Naive thymus-derived CD8-positive, alpha-beta T cell (primary cell): ENCODE results near the gene AGAP1. TPM values are rescaled to one million over a fixed set of nuclear protein-coding genes. Genes with fewer than 3 reads are reported as not detected.

ENCODE experiments used
- ATAC-seq, 2 donors: fragments of 150-1000 bp; cut with Tn5 transposase in 1 of 2; sonication (Bioruptor Pico), chemical (Tn5 transposase) in 1 of 2; 1 replicate in 1 of 2; 2 replicates in 1 of 2; pipeline ENCODE4 v1.10.0; 2021; ENCODE audit warnings: mild to moderate bottlenecking in 2 of 2, moderate library complexity in 2 of 2
- POLR2A ChIA-PET: fragments of 350-600 bp; sonication (Branson Sonifier 250); formaldehyde crosslinking; loops from one replicate; lab custom pipeline; 2021; ENCODE audit warnings: antibody characterized with exemption; lab: Charles Lee
- DNase-seq, 10 donors: peaks; one replicate each; pipeline versions ENCODE4 v3.0.0 to v3.0.0-alpha.2; 2020 to 2022
- H3K27ac Mint-ChIP-seq, 10 donors: one replicate each; pipeline ENCODE4 v1.8.0; 2020 to 2022; ENCODE audit warnings: mild to moderate bottlenecking in 10 of 10, mixed read lengths in 10 of 10, moderate library complexity in 4 of 10, inconsistent platforms in 1 of 10
- H3K27me3 Mint-ChIP-seq, 5 donors: one replicate each; pipeline ENCODE4 v1.8.0; 2021 to 2022; ENCODE audit warnings: mixed read lengths in 5 of 5
- H3K36me3 Mint-ChIP-seq, 3 donors: one replicate each; pipeline ENCODE4 v1.8.0; 2020 to 2022; ENCODE audit warnings: mixed read lengths in 3 of 3, mild to moderate bottlenecking in 2 of 3, inconsistent platforms in 1 of 3
- H3K4me1 Mint-ChIP-seq, 4 donors: one replicate each; pipeline ENCODE4 v1.8.0; 2021 to 2022; ENCODE audit warnings: mixed read lengths in 4 of 4
- H3K4me3 Mint-ChIP-seq, 10 donors: one replicate each; pipeline ENCODE4 v1.8.0; 2020 to 2022; ENCODE audit warnings: mild to moderate bottlenecking in 10 of 10, mixed read lengths in 10 of 10, moderate library complexity in 6 of 10, inconsistent platforms in 1 of 10
- H3K9me3 Mint-ChIP-seq, 9 donors: one replicate each; pipeline ENCODE4 v1.8.0; 2020 to 2022; ENCODE audit warnings: mixed read lengths in 9 of 9, mild to moderate bottlenecking in 3 of 9, inconsistent platforms in 1 of 9, moderate library complexity in 1 of 9
- polyA plus RNA-seq, 3 donors: library from polyadenylated mRNA; unstranded; fragments of 300-500 nt; fragmentation: Illumina TruSeq; gene quantifications; one replicate each; pipeline ENCODE4 v1.2.3, GENCODE V29; 2021
- total RNA-seq, 8 experiments: library from RNA in 2 of 8; stranded (reverse) in 2 of 8; gene quantifications; one replicate each; pipeline ENCODE4 v1.2.3 and lab custom pipeline; 2021 to 2026

The AGAP1 gene
- total and polyA plus RNA-seq, 5 experiments from 2014 or later, result 0.03 to 0.52 (median 0.29) TPM; not detected in 1

GRCh38 chr2:235918876-235919275 is 425.0 kb downstream of the AGAP1 start:
- Mint-ChIP-seq H3K36me3 (peaks cover 0 to 7% (median 0%) of the 10 kb centered on the region in 3 donors), H3K4me3 (no peak overlapping the region), H3K4me1 (no peaks in the 10 kb centered on the region), H3K9me3 (peaks cover 0 to 20% (median 8%) of the 10 kb centered on the region in 9 donors), H3K27ac (no peak overlapping the region), H3K27me3 (peaks cover 0 to 13% (median 8%) of the 10 kb centered on the region in 5 donors)
- DNase-seq (no peak), ATAC-seq (no peak)
- POLR2A ChIA-PET, result no interaction called here

GRCh38 chr2:235920216-235920865 is 426.5 kb downstream of the AGAP1 start:
- Mint-ChIP-seq H3K27ac (no peak overlapping the region), H3K36me3 (peaks cover 0 to 7% (median 0%) of the 10 kb centered on the region in 3 donors)

GRCh38 chr2:235921508-235922191 is 427.8 kb downstream of the AGAP1 start:
- no peaks in the 10 kb centered on the region for H3K36me3 Mint-ChIP-seq
- H3K9me3 Mint-ChIP-seq, result peaks cover 0 to 7% (median 0%) of the 10 kb centered on the region in 9 donors
- no peak for DNase-seq
- POLR2A ChIA-PET, result no interaction called here
- ATAC-seq, result no peak
- peaks cover 0 to 15% (median 3%) of the 10 kb centered on the region in 5 donors for H3K27me3 Mint-ChIP-seq
- no peak overlapping the region for H3K4me3 Mint-ChIP-seq
- no peaks in the 10 kb centered on the region for H3K4me1 Mint-ChIP-seq
- H3K27ac Mint-ChIP-seq, result no peak overlapping the region

More at GRCh38 chr2:235920216-235920865, 426.5 kb downstream of the AGAP1 start:
- ATAC-seq (no peak), DNase-seq (no peak)
- Mint-ChIP-seq H3K4me1 (no peaks in the 10 kb centered on the region), H3K9me3 (peaks cover 0 to 14% (median 6%) of the 10 kb centered on the region in 9 donors), H3K27me3 (peaks cover 0 to 10% (median 3%) of the 10 kb centered on the region in 5 donors), H3K4me3 (no peak overlapping the region)
- POLR2A ChIA-PET, result no interaction called here

- no peak for ATAC-seq
- Mint-ChIP-seq H3K27ac (no peak overlapping the region), H3K4me3 (no peak overlapping the region), H3K4me1 (no peaks in the 10 kb centered on the region), H3K27me3 (peaks cover 0 to 15% (median 3%) of the 10 kb centered on the region in 5 donors), H3K9me3 (peaks cover 0 to 2% (median 0%) of the 10 kb centered on the region in 9 donors), H3K36me3 (no peaks in the 10 kb centered on the region)
- no peak for DNase-seq
- POLR2A ChIA-PET, result no interaction called here
These were observed 429.0 kb downstream of the AGAP1 start for GRCh38 chr2:235922839-235923238.

- H3K36me3 Mint-ChIP-seq, result no peaks in the 10 kb centered on the region
- POLR2A ChIA-PET, result no interaction called here
- peaks cover 0 to 15% (median 3%) of the 10 kb centered on the region in 5 donors for H3K27me3 Mint-ChIP-seq
- no peak overlapping the region for H3K27ac Mint-ChIP-seq
- no peaks in the 10 kb centered on the region for H3K4me1 Mint-ChIP-seq
- H3K4me3 Mint-ChIP-seq, result no peak overlapping the region
- no peak for DNase-seq
- H3K9me3 Mint-ChIP-seq, result peaks cover 0 to 2% (median 0%) of the 10 kb centered on the region in 9 donors
- no peak for ATAC-seq
These were observed 430.2 kb downstream of the AGAP1 start for GRCh38 chr2:235923859-235924674.

GRCh38 chr2:235924675-235925063 is 430.8 kb downstream of the AGAP1 start:
- peak overlapping the region in 1 of 10 donors; percentile 36 for H3K27ac Mint-ChIP-seq

GRCh38 chr2:235925250-235925919 is 431.5 kb downstream of the AGAP1 start:
- no peak overlapping the region for H3K27ac Mint-ChIP-seq
- no peak for DNase-seq
- H3K4me3 Mint-ChIP-seq, result no peak overlapping the region
- no peaks in the 10 kb centered on the region for H3K4me1 Mint-ChIP-seq
- H3K27me3 Mint-ChIP-seq, result peaks cover 0 to 15% (median 2%) of the 10 kb centered on the region in 5 donors
- H3K36me3 Mint-ChIP-seq, result no peaks in the 10 kb centered on the region
- ATAC-seq, result no peak
- POLR2A ChIA-PET, result no interaction called here
- peaks cover 0 to 2% (median 0%) of the 10 kb centered on the region in 9 donors for H3K9me3 Mint-ChIP-seq

More at GRCh38 chr2:235924675-235925063, 430.8 kb downstream of the AGAP1 start:
- ATAC-seq, result no peak
- Mint-ChIP-seq H3K36me3 (no peaks in the 10 kb centered on the region), H3K9me3 (peaks cover 0 to 2% (median 0%) of the 10 kb centered on the region in 9 donors), H3K4me3 (no peak overlapping the region), H3K27me3 (peaks cover 0 to 15% (median 3%) of the 10 kb centered on the region in 5 donors), H3K4me1 (no peaks in the 10 kb centered on the region)
- POLR2A ChIA-PET, result no interaction called here
- DNase-seq, result no peak

GRCh38 chr2:235926229-235926628 is 432.4 kb downstream of the AGAP1 start:
- ATAC-seq (no peak), DNase-seq (no peak)
- Mint-ChIP-seq H3K4me3 (no peak overlapping the region), H3K27me3 (peaks cover 0 to 15% (median 2%) of the 10 kb centered on the region in 5 donors), H3K9me3 (peaks cover 0 to 2% (median 0%) of the 10 kb centered on the region in 9 donors), H3K27ac (no peak overlapping the region), H3K4me1 (no peaks in the 10 kb centered on the region), H3K36me3 (no peaks in the 10 kb centered on the region)
- POLR2A ChIA-PET, result no interaction called here

GRCh38 chr2:235928751-235929370 is 435.0 kb downstream of the AGAP1 start:
- POLR2A ChIA-PET, result no interaction called here
- Mint-ChIP-seq H3K4me1 (no peaks in the 10 kb centered on the region), H3K9me3 (no peaks in the 10 kb centered on the region), H3K27me3 (peaks cover 0 to 15% (median 4%) of the 10 kb centered on the region in 5 donors), H3K27ac (no peak overlapping the region), H3K4me3 (no peak overlapping the region), H3K36me3 (no peaks in the 10 kb centered on the region)
- no peak for ATAC-seq
- no peak for DNase-seq

GRCh38 chr2:235930701-235931100 is 436.9 kb downstream of the AGAP1 start:
- POLR2A ChIA-PET, result no interaction called here
- Mint-ChIP-seq H3K27ac (no peak overlapping the region), H3K27me3 (peaks cover 0 to 8% (median 3%) of the 10 kb centered on the region in 5 donors), H3K4me3 (no peak overlapping the region), H3K4me1 (no peaks in the 10 kb centered on the region), H3K9me3 (no peaks in the 10 kb centered on the region), H3K36me3 (no peaks in the 10 kb centered on the region)
- no peak for ATAC-seq
- DNase-seq, result no peak

- no peak overlapping the region for H3K4me3 Mint-ChIP-seq
- ATAC-seq, result no peak
- H3K9me3 Mint-ChIP-seq, result peaks cover 0 to 9% (median 4%) of the 10 kb centered on the region in 9 donors
- H3K27me3 Mint-ChIP-seq, result peaks cover 0 to 14% (median 7%) of the 10 kb centered on the region in 5 donors
- peaks cover 0 to 6% (median 0%) of the 10 kb centered on the region in 3 donors for H3K36me3 Mint-ChIP-seq
- no peak overlapping the region for H3K27ac Mint-ChIP-seq
- no peak for DNase-seq
- H3K4me1 Mint-ChIP-seq, result no peaks in the 10 kb centered on the region
- POLR2A ChIA-PET, result no interaction called here
These were observed 437.8 kb downstream of the AGAP1 start for GRCh38 chr2:235931676-235932075.
